Mucosa of descending colon (tissue), 3 donors: Measurements from ENCODE around the gene ELP4. TPM values are rescaled to one million over a fixed set of nuclear protein-coding genes. Genes with fewer than 3 reads are reported as not detected.
A peak's percentile ranks its signal among the peaks of the same experiment; 100 is the strongest.

ENCODE experiments used
- ATAC-seq: fragments of 200-7000 bp; cut with Tn5 transposase; one replicate; pipeline ENCODE4 v1.9.1; 2020; ENCODE audit warnings: mild to moderate bottlenecking, moderate library complexity
- DNase-seq, 3 donors: peaks; one replicate each; pipeline ENCODE4 v3.0.0-alpha.2; 2020
- H3K36me3 ChIP-seq: fragments of 200-600 bp; one replicate; pipeline ENCODE4 v1.8.0; 2021; ENCODE audit warnings: low read depth, mild to moderate bottlenecking
- H3K4me1 ChIP-seq: fragments of 200-600 bp; one replicate; pipeline ENCODE4 v1.8.0; 2021; ENCODE audit warnings: low read depth, mild to moderate bottlenecking
- H3K4me3 ChIP-seq: fragments of 200-600 bp; one replicate; pipeline ENCODE4 v1.8.0; 2021; ENCODE audit warnings: mild to moderate bottlenecking
- H3K9me3 ChIP-seq: fragments of 200-600 bp; one replicate; pipeline ENCODE4 v1.8.0; 2021; ENCODE audit warnings: mild to moderate bottlenecking
- CTCF ChIP-seq: fragments of 200-600 bp; IDR thresholded peaks from one replicate; pipeline ENCODE4 v1.8.0; 2022; ENCODE audit warnings: antibody characterized with exemption, mild to moderate bottlenecking
- intact Hi-C, 2 donors: fragments of 100-400 bp; cut with DNase I in 1 of 2; cut with micrococcal nuclease in 1 of 2; formaldehyde crosslinking; loops; one replicate each; pipeline versions ENCODE4 v1.11.0 to v1.11.1; 2022; cut with DNase I, micrococcal nuclease
- total RNA-seq, 3 donors: library from RNA; stranded (reverse); fragmentation: NEBNext Ultra II Directional in 2 of 3; extraction: Animal tissue kit (Norgen Biotek cat#: 25700) in 2 of 3; gene quantifications; one replicate each; pipeline versions ENCODE4 v1.2.1 to v1.2.4, GENCODE V29; 2021 to 2023
- donor health status: DM: no; HTN: no; CAD: no; lungs with moderate emphysema.
- donor health status: DM: no; HTN: no; CAD: no.
- donor health status: DM: no; HTN: yes; CAD: no.

Gene ELP4
- total RNA-seq, 3 donors from 2014 or later: 13.2 to 21.4 (median 18.7) TPM

GRCh38 chr11:31699066-31699465, 189.5 kb downstream of the ELP4 start:
- Histone ChIP-seq H3K36me3 (no peaks in the 10 kb centered on the region), H3K4me3 (no peak overlapping the region), H3K9me3 (no peaks in the 10 kb centered on the region), H3K4me1 (no peaks in the 10 kb centered on the region)
- intact Hi-C loops: no loop called here
- ATAC-seq (no peak), DNase-seq (no peak)
- no peak for TF ChIP-seq CTCF

GRCh38 chr11:31702966-31703365, 193.4 kb downstream of the ELP4 start:
- Histone ChIP-seq H3K4me3 (no peak overlapping the region), H3K9me3 (no peaks in the 10 kb centered on the region), H3K4me1 (no peaks in the 10 kb centered on the region), H3K36me3 (no peaks in the 10 kb centered on the region)
- no peak for DNase-seq
- intact Hi-C loops: no loop called here
- no peak for ATAC-seq
- TF ChIP-seq CTCF: no peak

GRCh38 chr11:31706357-31706756, 196.8 kb downstream of the ELP4 start:
- H3K4me3 ChIP-seq: no peak overlapping the region
- no peak for TF ChIP-seq CTCF
- no peaks in the 10 kb centered on the region for H3K36me3 ChIP-seq
- no peaks in the 10 kb centered on the region for H3K4me1 ChIP-seq
- intact Hi-C loops: no loop called here
- ATAC-seq (no peak), DNase-seq (no peak)
- no peaks in the 10 kb centered on the region for H3K9me3 ChIP-seq

- TF ChIP-seq CTCF: no peak
- no peak for DNase-seq
- Histone ChIP-seq H3K36me3 (no peaks in the 10 kb centered on the region), H3K9me3 (no peaks in the 10 kb centered on the region), H3K4me3 (no peak overlapping the region), H3K4me1 (no peaks in the 10 kb centered on the region)
- ATAC-seq: peak; percentile 54
- intact Hi-C loops: no loop called here
Observed at GRCh38 chr11:31711137-31711536, 201.6 kb downstream of the ELP4 start.

GRCh38 chr11:31712851-31713250, 203.3 kb downstream of the ELP4 start:
- TF ChIP-seq CTCF: no peak
- Histone ChIP-seq H3K9me3 (no peaks in the 10 kb centered on the region), H3K4me3 (no peak overlapping the region), H3K4me1 (no peaks in the 10 kb centered on the region), H3K36me3 (no peaks in the 10 kb centered on the region)
- intact Hi-C loops: no loop called here
- DNase-seq (no peak), ATAC-seq (no peak)

- Histone ChIP-seq H3K36me3 (no peaks in the 10 kb centered on the region), H3K4me3 (no peak overlapping the region), H3K4me1 (no peaks in the 10 kb centered on the region), H3K9me3 (no peaks in the 10 kb centered on the region)
- TF ChIP-seq CTCF: no peak
- ATAC-seq (no peak), DNase-seq (no peak)
- intact Hi-C loops: no loop called here
Observed at GRCh38 chr11:31714840-31715239, 205.3 kb downstream of the ELP4 start.
